Suprapubic skin (tissue), 3 donors: ENCODE results near the gene CNOT4.

Source experiments
- EP300 ChIP-seq: sonication (generic); formaldehyde crosslinking; IDR thresholded peaks from one replicate; pipeline ENCODE4 v1.6.1; 2017; ENCODE audit warnings: antibody characterized with exemption
- TF ChIP-seq, protein P1 (sequence below), 2 donors: fragments of 200-600 bp in 1 of 2; fragments of 450-650 bp in 1 of 2; sonication (generic) in 1 of 2; IDR thresholded peaks; one replicate each; pipeline ENCODE4 v1.5.1; 2016 to 2019; ENCODE audit warnings: antibody characterized with exemption in 2 of 2, mild to moderate bottlenecking in 1 of 2, moderate library complexity in 1 of 2

- no peak for TF ChIP-seq EP300
- TF ChIP-seq, protein P1, sequence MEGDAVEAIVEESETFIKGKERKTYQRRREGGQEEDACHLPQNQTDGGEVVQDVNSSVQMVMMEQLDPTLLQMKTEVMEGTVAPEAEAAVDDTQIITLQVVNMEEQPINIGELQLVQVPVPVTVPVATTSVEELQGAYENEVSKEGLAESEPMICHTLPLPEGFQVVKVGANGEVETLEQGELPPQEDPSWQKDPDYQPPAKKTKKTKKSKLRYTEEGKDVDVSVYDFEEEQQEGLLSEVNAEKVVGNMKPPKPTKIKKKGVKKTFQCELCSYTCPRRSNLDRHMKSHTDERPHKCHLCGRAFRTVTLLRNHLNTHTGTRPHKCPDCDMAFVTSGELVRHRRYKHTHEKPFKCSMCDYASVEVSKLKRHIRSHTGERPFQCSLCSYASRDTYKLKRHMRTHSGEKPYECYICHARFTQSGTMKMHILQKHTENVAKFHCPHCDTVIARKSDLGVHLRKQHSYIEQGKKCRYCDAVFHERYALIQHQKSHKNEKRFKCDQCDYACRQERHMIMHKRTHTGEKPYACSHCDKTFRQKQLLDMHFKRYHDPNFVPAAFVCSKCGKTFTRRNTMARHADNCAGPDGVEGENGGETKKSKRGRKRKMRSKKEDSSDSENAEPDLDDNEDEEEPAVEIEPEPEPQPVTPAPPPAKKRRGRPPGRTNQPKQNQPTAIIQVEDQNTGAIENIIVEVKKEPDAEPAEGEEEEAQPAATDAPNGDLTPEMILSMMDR (IDR thresholded peaks at IDR 0.05), result no peak
These were observed 42.2 kb upstream of the CNOT4 start for GRCh38 chr7:135552148-135552547.
